A673 (cell line): ENCODE results near the gene FSD1. TPM values are rescaled to one million over a fixed set of nuclear protein-coding genes. Genes with fewer than 3 reads are reported as not detected.

Experiments
- BruUV-seq: library from RNA; stranded (reverse); fragments of 400-500 nt; replicated peaks from 2 replicates; lab custom pipeline; 2021; lab: Mats Ljungman, UMichigan
- CTCF ChIA-PET: fragments of 300-600 bp; sonication (Branson Sonifier 250); formaldehyde crosslinking; loops from one replicate; lab custom pipeline; 2022; ENCODE audit warnings: antibody characterized with exemption; lab: Charles Lee
- POLR2A ChIA-PET: fragments of 300-600 bp; sonication (Branson Sonifier 250); formaldehyde crosslinking; loops from one replicate; lab custom pipeline; 2022; ENCODE audit warnings: antibody characterized with exemption; ENCODE audit not compliant: low non-redundant PET; lab: Charles Lee
- DNase-seq: peaks from one replicate; pipeline ENCODE4 v3.0.0-alpha.2; 2015; ENCODE audit warnings: low spot score
- H3K27ac ChIP-seq: fragments of 200-600 bp; sonication (generic); 2 replicates; pipeline ENCODE4 v1.5.1; 2016; ENCODE audit warnings: mixed run types, low read depth, mild to moderate bottlenecking, mixed read lengths, antibody characterized with exemption, low read length; ENCODE audit not compliant: poor library complexity, severe bottlenecking
- H3K27me3 ChIP-seq: fragments of 200-600 bp; sonication (generic); replicated peaks from 2 replicates; pipeline ENCODE4 v1.6.1; 2017; ENCODE audit warnings: mixed run types, low read depth, mild to moderate bottlenecking, mixed read lengths, antibody characterized with exemption, low read length; ENCODE audit not compliant: insufficient read depth, poor library complexity
- H3K36me3 ChIP-seq: fragments of 200-600 bp; sonication (generic); 2 replicates; pipeline ENCODE4 v1.6.1; 2016; ENCODE audit warnings: mixed run types, mild to moderate bottlenecking, mixed read lengths, antibody characterized with exemption, low read length; ENCODE audit not compliant: insufficient read depth, poor library complexity, severe bottlenecking
- H3K4me1 ChIP-seq: fragments of 200-600 bp; sonication (generic); 2 replicates; pipeline ENCODE4 v1.6.1; 2017; ENCODE audit warnings: mixed run types, mild to moderate bottlenecking, mixed read lengths, antibody characterized with exemption, low read length; ENCODE audit not compliant: insufficient read depth, poor library complexity, severe bottlenecking
- H3K4me3 ChIP-seq: fragments of 200-600 bp; sonication (generic); 2 replicates; pipeline ENCODE4 v1.5.1; 2016; ENCODE audit warnings: low read depth, mixed run types, mild to moderate bottlenecking, mixed read lengths, low read length; ENCODE audit not compliant: poor library complexity, severe bottlenecking
- H3K9me3 ChIP-seq: fragments of 200-600 bp; sonication (generic); 2 replicates; pipeline ENCODE4 v1.6.1; 2016; ENCODE audit warnings: mixed run types, low read depth, mild to moderate bottlenecking, mixed read lengths, antibody characterized with exemption, low read length; ENCODE audit not compliant: poor library complexity, severe bottlenecking
- EZH2 ChIP-seq: fragments of 200-600 bp; sonication (generic); IDR thresholded peaks from 2 replicates; pipeline ENCODE4 v1.6.1; 2017; ENCODE audit warnings: borderline replicate concordance, low read depth, mild to moderate bottlenecking, mixed read lengths, antibody characterized with exemption, low read length; ENCODE audit not compliant: poor library complexity, severe bottlenecking
- intact Hi-C: fragments of 100-400 bp; cut with micrococcal nuclease; formaldehyde crosslinking; loops from one replicate; pipeline ENCODE4 v1.10.0; 2022; ENCODE audit not compliant: unreplicated experiment
- total RNA-seq: library from RNA; stranded (reverse); gene quantifications from 2 replicates; pipeline ENCODE4 v1.2.3, GENCODE V29; 2021
- TF ChIP-seq, protein P1 (sequence below): fragments of 300-800, 200-600 bp; sonication (generic); conservative IDR thresholded peaks from 2 replicates; pipeline ENCODE4 v1.5.1; 2017; ENCODE audit warnings: low read depth, mild to moderate bottlenecking, antibody characterized with exemption, low read length, moderate library complexity, mixed read lengths

The FSD1 gene
- total RNA-seq, 1 experiment from 2014 or later, result 10.4 TPM

GRCh38 chr19:4318460-4318859 is 14.1 kb downstream of the FSD1 start:
- intact Hi-C loops, result no loop called here
- Histone ChIP-seq H3K36me3 (no peaks in the 10 kb centered on the region), H3K4me3 (no peak overlapping the region), H3K9me3 (no peaks in the 10 kb centered on the region), H3K4me1 (no peaks in the 10 kb centered on the region), H3K27ac (no peak overlapping the region), H3K27me3 (no peaks in the 10 kb centered on the region)
- ChIA-PET CTCF (no interaction called here), POLR2A (no interaction called here)
- DNase-seq, result no peak
- BruUV-seq, result no TSS peak
- TF ChIP-seq, protein P1, sequence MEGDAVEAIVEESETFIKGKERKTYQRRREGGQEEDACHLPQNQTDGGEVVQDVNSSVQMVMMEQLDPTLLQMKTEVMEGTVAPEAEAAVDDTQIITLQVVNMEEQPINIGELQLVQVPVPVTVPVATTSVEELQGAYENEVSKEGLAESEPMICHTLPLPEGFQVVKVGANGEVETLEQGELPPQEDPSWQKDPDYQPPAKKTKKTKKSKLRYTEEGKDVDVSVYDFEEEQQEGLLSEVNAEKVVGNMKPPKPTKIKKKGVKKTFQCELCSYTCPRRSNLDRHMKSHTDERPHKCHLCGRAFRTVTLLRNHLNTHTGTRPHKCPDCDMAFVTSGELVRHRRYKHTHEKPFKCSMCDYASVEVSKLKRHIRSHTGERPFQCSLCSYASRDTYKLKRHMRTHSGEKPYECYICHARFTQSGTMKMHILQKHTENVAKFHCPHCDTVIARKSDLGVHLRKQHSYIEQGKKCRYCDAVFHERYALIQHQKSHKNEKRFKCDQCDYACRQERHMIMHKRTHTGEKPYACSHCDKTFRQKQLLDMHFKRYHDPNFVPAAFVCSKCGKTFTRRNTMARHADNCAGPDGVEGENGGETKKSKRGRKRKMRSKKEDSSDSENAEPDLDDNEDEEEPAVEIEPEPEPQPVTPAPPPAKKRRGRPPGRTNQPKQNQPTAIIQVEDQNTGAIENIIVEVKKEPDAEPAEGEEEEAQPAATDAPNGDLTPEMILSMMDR, result no peak
- TF ChIP-seq EZH2, result no peak

- no TSS peak for BruUV-seq
- no peak overlapping the region for H3K4me3 ChIP-seq
- H3K4me1 ChIP-seq, result no peaks in the 10 kb centered on the region
- intact Hi-C loops, result no loop called here
- ChIA-PET CTCF (no interaction called here), POLR2A (no interaction called here)
- no peaks in the 10 kb centered on the region for H3K27me3 ChIP-seq
- no peak for DNase-seq
- H3K36me3 ChIP-seq, result no peaks in the 10 kb centered on the region
- H3K27ac ChIP-seq, result no peak overlapping the region
- H3K9me3 ChIP-seq, result no peaks in the 10 kb centered on the region
- TF ChIP-seq, protein P1, result no peak
- no peak for TF ChIP-seq EZH2
Observed at GRCh38 chr19:4319067-4319718, 14.8 kb downstream of the FSD1 start.

DNA sequence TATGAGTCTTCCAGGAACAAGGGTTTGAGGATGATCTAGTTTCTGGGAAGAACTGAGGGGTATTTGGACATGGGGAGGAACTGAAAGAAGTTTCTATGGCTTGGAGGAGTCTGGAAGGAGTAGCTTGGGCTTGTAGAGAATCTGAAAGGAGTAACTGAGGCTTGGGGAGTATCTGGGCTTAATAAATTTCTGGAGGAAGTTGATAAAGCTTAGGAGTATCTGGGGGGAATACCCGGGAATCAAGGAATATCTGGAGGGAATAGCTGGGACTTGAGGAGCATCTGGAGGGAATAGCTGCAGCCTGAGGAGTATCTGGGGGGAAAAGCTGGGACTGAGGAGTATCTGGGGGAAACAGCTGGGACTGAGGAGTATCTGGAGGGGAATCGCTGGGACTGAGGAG is 16.0 kb downstream of the FSD1 start:
- Histone ChIP-seq H3K4me3 (no peak overlapping the region), H3K4me1 (no peaks in the 10 kb centered on the region), H3K9me3 (no peaks in the 10 kb centered on the region), H3K27me3 (no peaks in the 10 kb centered on the region), H3K36me3 (no peaks in the 10 kb centered on the region), H3K27ac (no peak overlapping the region)
- intact Hi-C loops, result no loop called here
- TF ChIP-seq, protein P1, result no peak
- no peak for TF ChIP-seq EZH2
- BruUV-seq, result no TSS peak
- DNase-seq, result no peak
- CTCF ChIA-PET, result no interaction called here
- POLR2A ChIA-PET, result no interaction called here
